Limb (tissue), 2 donors: ENCODE measurements around the gene MACROD2.

Experiments
- DNase-seq, 2 donors: peaks; one replicate each; pipeline ENCODE4 v3.0.0-alpha.2; 2016; ENCODE audit errors: extremely low spot score in 2 of 2

The MACROD2 gene

DNA sequence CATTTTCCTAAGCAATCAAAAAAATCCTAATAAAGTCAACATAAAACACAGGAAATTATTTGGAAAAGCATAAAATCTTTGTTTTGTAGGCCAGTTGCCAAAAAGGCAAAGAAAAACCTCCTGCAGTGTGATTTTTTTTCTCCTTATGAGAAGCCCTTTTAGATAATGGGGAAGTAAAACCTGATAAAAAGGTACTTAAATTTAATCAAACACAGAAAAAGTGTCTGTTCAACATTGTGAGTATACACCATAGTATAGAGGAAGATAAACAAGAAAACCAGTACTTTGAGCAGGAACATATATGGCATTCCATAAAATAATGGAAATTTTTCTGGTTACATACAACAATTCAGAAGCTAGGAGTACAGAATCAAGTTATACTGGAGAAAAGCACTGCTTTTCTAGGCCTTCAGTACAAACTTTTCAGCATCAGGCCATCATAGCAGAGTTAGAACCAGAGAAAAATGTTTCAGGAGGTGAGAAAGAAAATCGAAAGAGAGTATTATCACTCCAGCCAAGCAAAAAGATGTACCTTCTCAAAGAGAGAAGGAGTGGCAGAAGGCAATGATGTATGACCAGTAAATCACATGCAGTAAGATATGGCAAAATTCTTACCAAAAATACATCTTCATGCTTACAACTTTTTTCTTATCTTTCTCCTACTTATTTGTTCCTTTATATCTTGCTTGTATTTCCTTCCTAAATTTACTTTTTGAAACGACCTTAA, 2083.0 kb downstream of the MACROD2 start:
- no peak for DNase-seq

DNA sequence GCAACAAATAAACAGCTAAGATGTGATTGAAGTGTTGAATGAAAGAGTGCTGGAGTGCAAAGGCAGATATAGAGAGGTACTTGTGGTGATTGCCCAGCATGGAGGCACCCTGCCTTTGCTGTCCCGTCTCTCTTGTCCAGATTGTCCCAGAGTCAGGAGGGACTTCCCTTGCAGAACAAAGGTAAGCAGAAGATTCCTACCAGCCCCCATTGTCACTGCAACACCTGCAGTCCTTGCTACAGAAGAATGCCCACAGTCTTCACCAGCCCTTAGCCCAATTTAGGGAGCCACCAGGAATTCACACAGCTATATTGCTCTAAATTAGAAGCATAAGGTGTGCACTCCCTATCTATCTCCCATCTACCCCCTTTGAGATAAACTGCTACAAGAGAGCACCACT, 2086.1 kb downstream of the MACROD2 start:
- DNase-seq: no peak

DNA sequence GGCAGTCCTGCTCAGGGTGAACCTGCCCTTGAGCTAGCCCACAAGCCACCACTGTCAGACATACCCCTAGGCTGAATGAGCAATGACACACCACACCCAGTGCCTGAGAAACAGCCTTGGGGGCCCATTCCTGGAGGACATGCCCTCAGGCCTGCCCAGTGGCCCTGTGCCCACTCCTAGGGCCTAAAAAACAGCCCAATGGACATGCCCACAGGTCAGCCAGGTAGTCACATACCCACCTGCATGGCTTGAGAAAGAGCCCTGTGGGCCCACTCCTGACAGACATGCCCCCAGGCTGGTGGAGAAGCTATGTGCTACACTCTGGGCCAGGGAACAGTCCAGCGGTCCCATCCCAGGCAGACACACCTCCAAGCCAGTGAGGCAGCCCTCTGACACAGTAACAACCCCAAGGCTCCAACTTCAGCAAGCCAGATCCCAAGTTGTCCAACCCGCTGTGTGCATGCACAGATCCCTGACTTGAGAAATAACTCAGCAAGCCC, 2086.8 kb downstream of the MACROD2 start:
- no peak for DNase-seq

DNA sequence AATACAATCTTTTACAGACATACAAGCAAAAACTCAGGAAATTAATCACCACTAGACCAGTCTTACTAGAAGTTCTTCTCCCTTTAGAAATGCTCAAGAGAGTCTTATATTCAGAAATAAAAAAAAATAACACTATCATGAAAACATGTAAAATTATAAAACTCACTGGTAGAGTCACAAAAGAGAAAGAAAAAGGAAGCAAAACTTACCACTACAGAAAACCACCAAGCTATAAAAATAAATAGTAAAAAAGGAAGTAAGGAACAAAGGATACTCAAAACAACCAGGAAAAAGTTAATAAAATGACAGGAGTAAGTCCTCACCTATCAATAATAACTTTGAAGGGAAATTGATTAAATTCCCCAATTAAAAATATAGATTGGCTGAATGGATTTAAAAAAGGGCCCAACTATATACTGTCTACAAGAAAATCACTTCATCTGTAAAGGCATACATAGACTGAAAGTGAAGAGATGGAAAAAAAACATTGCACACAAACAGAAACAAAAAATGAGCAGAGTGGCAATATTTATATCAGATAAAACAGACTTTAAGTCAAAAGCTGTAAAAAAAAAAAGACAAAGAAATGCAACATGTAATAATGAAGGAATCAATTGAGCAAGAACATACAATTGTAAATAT, 2088.4 kb downstream of the MACROD2 start:
- DNase-seq: no peak

DNA sequence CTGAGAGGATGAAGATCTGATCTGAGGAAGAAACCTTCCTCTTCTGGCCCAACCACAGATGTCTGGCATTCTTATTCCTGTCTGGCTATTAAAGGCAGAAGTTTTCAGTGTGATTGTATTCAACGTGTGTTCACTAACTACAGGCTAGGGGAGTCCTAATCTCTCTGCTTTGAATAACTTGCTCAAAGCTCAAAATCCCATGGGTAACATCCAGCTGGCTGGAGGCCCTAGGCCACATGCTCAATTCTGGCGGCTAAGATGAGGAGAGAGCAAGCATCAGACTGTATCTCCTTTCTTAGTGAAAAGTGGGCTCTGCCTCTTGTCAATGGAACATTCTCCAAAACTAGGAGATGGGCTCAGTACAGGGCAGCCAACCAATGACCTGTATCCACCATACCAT, 2099.9 kb downstream of the MACROD2 start:
- no peak for DNase-seq

DNA sequence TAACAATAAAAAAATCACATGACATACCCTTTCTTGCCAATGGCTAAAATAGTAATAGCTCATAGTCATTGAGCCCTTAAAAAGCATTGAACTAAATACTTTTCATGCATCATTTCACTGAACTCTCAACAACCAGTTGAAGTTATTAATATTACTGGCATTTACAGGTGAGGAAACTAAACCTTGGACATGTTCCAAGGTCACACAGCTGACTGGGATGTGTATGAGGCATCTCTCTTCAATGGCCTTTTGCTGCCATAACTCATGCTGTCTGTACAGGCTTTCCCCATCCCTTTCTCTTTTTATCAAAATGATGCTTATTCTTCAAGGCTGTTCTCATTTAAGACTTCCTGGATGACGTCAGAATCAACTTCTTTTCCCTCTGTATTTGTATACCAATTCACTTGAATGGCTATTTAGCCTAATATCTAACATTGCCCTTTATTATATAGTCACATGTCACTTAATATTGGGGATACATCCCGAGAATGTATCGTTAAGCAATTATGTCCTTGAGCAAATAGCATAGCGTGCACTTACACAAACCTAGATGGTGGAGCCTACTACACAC, 2101.5 kb downstream of the MACROD2 start:
- no peak for DNase-seq

DNA sequence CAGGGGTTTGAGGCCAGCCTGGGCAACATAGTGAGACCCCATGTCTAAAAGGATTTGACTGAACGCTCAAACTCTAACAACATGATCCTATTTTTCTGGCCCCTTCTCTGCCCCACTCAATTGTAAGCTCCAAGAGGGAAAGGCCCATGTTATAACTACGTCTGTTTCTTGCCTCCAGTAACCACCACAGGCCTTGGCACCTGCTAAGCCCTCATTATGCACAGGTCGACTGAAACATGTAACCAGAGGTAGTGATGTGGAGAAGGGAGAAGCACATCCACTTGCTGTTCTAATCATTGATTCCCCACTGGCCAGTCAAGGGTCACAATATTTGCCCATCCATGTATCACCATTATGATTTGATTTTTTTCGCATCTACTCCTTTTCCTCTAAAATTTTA, 2102.5 kb downstream of the MACROD2 start:
- DNase-seq: no peak

DNA sequence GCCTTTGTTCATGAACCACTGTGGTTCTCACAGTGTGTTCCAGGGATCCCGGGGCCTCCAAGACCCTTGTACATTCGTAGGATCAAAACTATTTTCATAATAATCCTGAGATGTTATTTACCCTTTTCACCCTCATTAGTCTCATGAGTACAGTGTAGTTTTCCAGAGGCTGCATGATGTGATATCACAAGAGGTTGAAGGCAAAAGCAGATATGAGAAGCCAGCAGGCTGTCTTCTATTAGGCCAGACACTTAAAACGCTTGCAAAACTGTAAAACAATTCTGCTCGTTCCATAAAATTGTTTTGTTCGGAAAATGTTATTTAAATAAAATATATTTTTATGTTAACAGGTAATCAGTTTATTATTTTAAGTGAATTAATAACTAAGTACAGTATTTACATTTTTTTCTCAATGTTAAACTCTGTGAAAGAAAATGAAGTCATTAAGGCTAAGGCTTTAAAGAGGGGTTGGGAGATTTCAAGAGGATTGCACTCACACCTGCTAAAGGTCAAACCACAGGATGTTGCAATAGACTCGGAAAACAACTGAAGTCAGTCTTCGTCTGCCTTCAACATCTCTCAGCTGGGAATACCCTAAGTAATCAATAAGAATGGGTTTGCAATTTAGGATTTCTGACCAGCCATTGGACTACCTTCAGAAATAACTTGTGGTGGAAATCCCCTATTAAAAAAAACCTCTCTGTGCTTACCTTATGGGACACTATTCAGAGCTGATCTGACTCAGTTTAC, 2103.7 kb downstream of the MACROD2 start:
- DNase-seq: no peak

DNA sequence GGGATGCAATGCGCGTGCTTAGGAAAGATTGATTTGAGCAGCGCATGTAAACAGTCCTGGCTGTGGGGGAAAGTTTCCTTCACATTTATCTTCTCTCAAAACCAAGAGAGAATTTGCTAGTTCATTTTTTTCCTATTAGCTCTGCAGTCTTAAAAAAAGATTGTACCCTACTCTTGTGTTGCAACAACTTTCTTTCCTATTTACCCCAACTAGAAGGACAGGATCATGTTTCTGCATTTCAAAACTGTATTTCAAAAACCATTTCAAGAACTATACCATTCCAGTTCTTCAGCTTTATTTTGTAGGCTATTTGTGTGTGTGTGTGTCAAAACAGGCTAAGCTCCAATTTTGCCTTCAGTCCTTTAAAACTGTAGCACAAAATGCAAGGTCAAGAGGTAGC, 2104.8 kb downstream of the MACROD2 start:
- DNase-seq: no peak

DNA sequence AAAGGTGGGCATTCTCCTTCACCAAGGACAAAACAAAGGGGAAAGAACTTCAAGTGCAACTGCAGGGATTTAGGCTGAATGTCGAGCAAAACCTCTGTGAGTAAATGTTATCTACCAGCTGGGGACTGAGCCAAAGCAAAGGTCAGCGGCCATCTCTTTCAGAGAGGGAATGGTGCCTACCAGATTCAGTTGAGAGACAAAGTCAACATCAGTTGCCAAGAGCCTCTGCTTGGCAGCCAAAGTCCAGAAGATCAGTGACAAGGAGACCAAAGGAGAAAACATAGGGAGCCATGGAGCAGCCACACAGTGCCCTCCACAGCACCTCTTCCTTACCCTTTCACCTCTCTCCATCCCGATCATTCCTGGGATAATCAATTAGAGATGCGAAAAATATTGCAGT, 2105.5 kb downstream of the MACROD2 start:
- DNase-seq: no peak
